Upper lobe of left lung (tissue), 6 donors: Measurements from ENCODE around the gene ATRNL1. TPM values are rescaled to one million over a fixed set of nuclear protein-coding genes. Genes with fewer than 3 reads are reported as not detected.

ENCODE experiments used
- ATAC-seq, 2 donors: fragments of 200-7000 bp; cut with Tn5 transposase; one replicate each; pipeline ENCODE4 v1.9.1; 2022; ENCODE audit warnings: mild to moderate bottlenecking in 2 of 2, moderate library complexity in 2 of 2; ENCODE audit not compliant: low FRiP score in 2 of 2
- DNase-seq, 2 donors: peaks; one replicate each; pipeline ENCODE4 v3.0.0-alpha.2; 2019 to 2020
- H3K27ac ChIP-seq, 4 donors: fragments of 200-600 bp; sonication (generic); one replicate each; pipeline ENCODE4 v1.5.1; 2016 to 2019
- H3K27me3 ChIP-seq, 4 donors: fragments of 200-600 bp; sonication (generic); one replicate each; pipeline ENCODE4 v1.5.1; 2017 to 2019
- H3K36me3 ChIP-seq, 4 donors: fragments of 200-600 bp; sonication (generic); one replicate each; pipeline ENCODE4 v1.5.1; 2016 to 2019
- H3K4me1 ChIP-seq, 4 donors: fragments of 200-600 bp; sonication (generic); one replicate each; pipeline ENCODE4 v1.5.1; 2018 to 2019
- H3K4me3 ChIP-seq, 4 donors: fragments of 200-600 bp; sonication (generic); one replicate each; pipeline ENCODE4 v1.5.1; 2017 to 2019; ENCODE audit warnings: mild to moderate bottlenecking in 2 of 4, moderate library complexity in 1 of 4
- H3K9me3 ChIP-seq, 4 donors: fragments of 200-600 bp; sonication (generic); one replicate each; pipeline ENCODE4 v1.5.1; 2018 to 2019
- CTCF ChIP-seq, 6 experiments: fragments of 450-650 bp in 4 of 6; fragments of 200-600 bp in 2 of 6; sonication (generic) in 2 of 6; IDR thresholded peaks; one replicate each; pipeline ENCODE4 v1.5.1; 2016 to 2019; ENCODE audit warnings: antibody characterized with exemption in 6 of 6
- EP300 ChIP-seq, 4 donors: sonication (generic); formaldehyde crosslinking; IDR thresholded peaks; one replicate each; pipeline ENCODE4 v1.5.1; 2017; ENCODE audit warnings: antibody characterized with exemption in 4 of 4, control low read depth in 2 of 4
- POLR2A ChIP-seq, 4 donors: fragments of 450-650 bp; IDR thresholded peaks; one replicate each; pipeline ENCODE4 v1.5.1; 2016 to 2017; ENCODE audit warnings: antibody characterized with exemption in 4 of 4, mild to moderate bottlenecking in 2 of 4
- POLR2AphosphoS5 ChIP-seq, 2 donors: sonication (generic); formaldehyde crosslinking; IDR thresholded peaks; one replicate each; pipeline ENCODE4 v1.5.1; 2017; ENCODE audit warnings: antibody characterized with exemption in 2 of 2
- WGBS, 2 donors: methylation state at CpG; one replicate each; pipeline ENCODE4 v1.1.5; 2017 to 2018; 5-methylcytosine and 5-hydroxymethylcytosine counted together
- total RNA-seq, 6 donors: library from RNA; depleted of rRNA in 4 of 6; stranded (reverse); fragments of >200 nt in 4 of 6; gene quantifications; one replicate each; pipeline versions ENCODE4 v1.1.0 to v1.2.1, GENCODE V29; 2016 to 2021
- donor health status: DM: no; HTN: no; CAD: no; lungs with moderate emphysema.
- donor health status: DM: no; HTN: yes; CAD: no; lungs with severe emphysema.

ATRNL1 gene
- total RNA-seq, 6 donors from 2014 or later: 0.11 to 1.0 (median 0.39) TPM

GRCh38 chr10:115854740-115855435 is 761.7 kb downstream of the ATRNL1 start:
- TF ChIP-seq CTCF (IDR thresholded peaks at IDR 0.05) (no peak), POLR2AphosphoS5 (IDR thresholded peaks at IDR 0.05) (no peak), POLR2A (IDR thresholded peaks at IDR 0.05) (no peak), EP300 (IDR thresholded peaks at IDR 0.05) (no peak)
- Histone ChIP-seq H3K27me3 (no peaks in the 10 kb centered on the region), H3K36me3 (no peaks in the 10 kb centered on the region), H3K4me1 (no peaks in the 10 kb centered on the region), H3K9me3 (no peaks in the 10 kb centered on the region), H3K27ac (no peak overlapping the region), H3K4me3 (no peak overlapping the region)
- DNase-seq (no peak), ATAC-seq (no peak)
- WGBS, 2 donors: 77 to 82% methylated on average over 6 of the region's 6 CpGs

- DNase-seq (no peak), ATAC-seq (no peak)
- H3K27me3 ChIP-seq: no peaks in the 10 kb centered on the region
- no peaks in the 10 kb centered on the region for H3K4me1 ChIP-seq
- H3K4me3 ChIP-seq: no peak overlapping the region
- TF ChIP-seq POLR2AphosphoS5 (IDR thresholded peaks at IDR 0.05): no peak
- TF ChIP-seq POLR2A (IDR thresholded peaks at IDR 0.05): no peak
- TF ChIP-seq EP300 (IDR thresholded peaks at IDR 0.05): no peak
- H3K27ac ChIP-seq: no peak overlapping the region
- 82 to 86% methylated on average over 6 of the region's 6 CpGs for WGBS, 2 donors
- no peaks in the 10 kb centered on the region for H3K9me3 ChIP-seq
- no peaks in the 10 kb centered on the region for H3K36me3 ChIP-seq
Measured at GRCh38 chr10:115856580-115856979, 763.4 kb downstream of the ATRNL1 start.

- ATAC-seq (no peak), DNase-seq (no peak)
- no peaks in the 10 kb centered on the region for H3K9me3 ChIP-seq
- no peaks in the 10 kb centered on the region for H3K36me3 ChIP-seq
- no peak overlapping the region for H3K4me3 ChIP-seq
- TF ChIP-seq CTCF (IDR thresholded peaks at IDR 0.05) (no peak), EP300 (IDR thresholded peaks at IDR 0.05) (no peak)
- no peak overlapping the region for H3K27ac ChIP-seq
- 56 to 70% methylated on average over 3 of the region's 3 CpGs for WGBS, 2 donors
- no peaks in the 10 kb centered on the region for H3K4me1 ChIP-seq
- no peaks in the 10 kb centered on the region for H3K27me3 ChIP-seq
Measured at GRCh38 chr10:115857856-115858255, 764.7 kb downstream of the ATRNL1 start.

- H3K27me3 ChIP-seq: no peaks in the 10 kb centered on the region
- no peaks in the 10 kb centered on the region for H3K36me3 ChIP-seq
- H3K27ac ChIP-seq: no peak overlapping the region
- 87 to 90% methylated on average over 1 of the region's 1 CpG for WGBS, 2 donors
- no peaks in the 10 kb centered on the region for H3K4me1 ChIP-seq
- no peak overlapping the region for H3K4me3 ChIP-seq
- no peak for TF ChIP-seq POLR2A (IDR thresholded peaks at IDR 0.05)
- TF ChIP-seq EP300 (IDR thresholded peaks at IDR 0.05): no peak
- no peak for TF ChIP-seq CTCF (IDR thresholded peaks at IDR 0.05)
- TF ChIP-seq POLR2AphosphoS5 (IDR thresholded peaks at IDR 0.05): no peak
- no peak for DNase-seq
- no peak for ATAC-seq
- no peaks in the 10 kb centered on the region for H3K9me3 ChIP-seq
Measured at GRCh38 chr10:115860182-115861107, 767.3 kb downstream of the ATRNL1 start.

- WGBS, 2 donors: 86 to 90% methylated on average over 2 of the region's 2 CpGs
- no peak overlapping the region for H3K4me3 ChIP-seq
- no peaks in the 10 kb centered on the region for H3K4me1 ChIP-seq
- H3K27me3 ChIP-seq: no peaks in the 10 kb centered on the region
- H3K27ac ChIP-seq: no peak overlapping the region
- DNase-seq: no peak
- no peak for TF ChIP-seq EP300 (IDR thresholded peaks at IDR 0.05)
- no peak for TF ChIP-seq POLR2AphosphoS5 (IDR thresholded peaks at IDR 0.05)
- no peak for TF ChIP-seq CTCF (IDR thresholded peaks at IDR 0.05)
- no peak for TF ChIP-seq POLR2A (IDR thresholded peaks at IDR 0.05)
- ATAC-seq: no peak
- no peaks in the 10 kb centered on the region for H3K9me3 ChIP-seq
- no peaks in the 10 kb centered on the region for H3K36me3 ChIP-seq
Measured at GRCh38 chr10:115861455-115861854, 768.3 kb downstream of the ATRNL1 start.
